Globus pallidus (tissue), 1 donor: Measurements from ENCODE around the gene PARD3B.
A peak's percentile ranks its signal among the peaks of the same experiment; 100 is the strongest.

Experiments
- DNase-seq: peaks from one replicate; pipeline ENCODE4 v3.0.0-alpha.2; 2015; ENCODE audit warnings: low spot score

Gene PARD3B

GRCh38 chr2:205510345-205510744 lies 965.1 kb downstream of the PARD3B start:
- DNase-seq: no peak

GRCh38 chr2:205511221-205511620 lies 965.9 kb downstream of the PARD3B start:
- no peak for DNase-seq

GRCh38 chr2:205511641-205512040 lies 966.4 kb downstream of the PARD3B start:
- DNase-seq: no peak

GRCh38 chr2:205520311-205520710 lies 975.0 kb downstream of the PARD3B start:
- DNase-seq: no peak

- DNase-seq: no peak
Measured at GRCh38 chr2:205524656-205525055, 979.4 kb downstream of the PARD3B start.

- DNase-seq: no peak
Measured at GRCh38 chr2:205527801-205528200, 982.5 kb downstream of the PARD3B start.

- DNase-seq: no peak
Measured at GRCh38 chr2:205531072-205531471, 985.8 kb downstream of the PARD3B start.

- DNase-seq: no peak
Measured at GRCh38 chr2:205531489-205532148, 986.3 kb downstream of the PARD3B start.

- DNase-seq: no peak
Measured at GRCh38 chr2:205535001-205535400, 989.7 kb downstream of the PARD3B start.

- no peak for DNase-seq
Measured at GRCh38 chr2:205539603-205540002, 994.3 kb downstream of the PARD3B start.

GRCh38 chr2:205540036-205540435 lies 994.8 kb downstream of the PARD3B start:
- DNase-seq: no peak

- peak; percentile 24 for DNase-seq
Measured at GRCh38 chr2:205543262-205543843, 998.1 kb downstream of the PARD3B start.

- no peak for DNase-seq
Measured at GRCh38 chr2:205543937-205544702, 998.8 kb downstream of the PARD3B start.

- peak; percentile 40 for DNase-seq
Measured at GRCh38 chr2:205545971-205546816, 1000.9 kb downstream of the PARD3B start.

GRCh38 chr2:205555566-205556230 lies 1010.4 kb downstream of the PARD3B start:
- DNase-seq: no peak

GRCh38 chr2:205556357-205556756 lies 1011.1 kb downstream of the PARD3B start:
- DNase-seq: no peak

GRCh38 chr2:205556841-205557539 lies 1011.7 kb downstream of the PARD3B start:
- no peak for DNase-seq

- DNase-seq: no peak
Measured at GRCh38 chr2:205557873-205558272, 1012.6 kb downstream of the PARD3B start.

- DNase-seq: no peak
Measured at GRCh38 chr2:205561441-205561840, 1016.2 kb downstream of the PARD3B start.

- no peak for DNase-seq
Measured at GRCh38 chr2:205563646-205564045, 1018.4 kb downstream of the PARD3B start.
